HG02678 (cell line): ENCODE data around the gene NCKAP5.

Experiments used
- ATAC-seq: cut with Tn5 transposase; IDR thresholded peaks from one replicate; pipeline ENCODE4 v1.9.1; 2021; ENCODE audit warnings: mild to moderate bottlenecking, moderate library complexity; ENCODE audit not compliant: unreplicated experiment

Gene NCKAP5

GRCh38 chr2:133568172-133568571 lies at the start of gene NCKAP5:
NCKAP5 (minus strand) TSS chr2:133568463; CDS start chr2:133517526, 50,937 bp downstream.
- ATAC-seq = no peak

- ATAC-seq = no peak
These were observed 41.4 kb upstream of the NCKAP5 start for GRCh38 chr2:133609664-133610063.

- ATAC-seq = no peak
These were observed 40.0 kb upstream of the NCKAP5 start for GRCh38 chr2:133608291-133608690.

- ATAC-seq = no peak
These were observed 39.4 kb upstream of the NCKAP5 start for GRCh38 chr2:133607679-133608078.

- ATAC-seq = no peak
These were observed 38.4 kb upstream of the NCKAP5 start for GRCh38 chr2:133606616-133607015.

- ATAC-seq = no peak
These were observed 37.5 kb upstream of the NCKAP5 start for GRCh38 chr2:133605766-133606137.

GRCh38 chr2:133605011-133605765 lies 36.9 kb upstream of the NCKAP5 start:
- no peak for ATAC-seq

- no peak for ATAC-seq
These were observed 34.8 kb upstream of the NCKAP5 start for GRCh38 chr2:133603109-133603508.

- ATAC-seq = no peak
These were observed 34.3 kb upstream of the NCKAP5 start for GRCh38 chr2:133602538-133602937.

- no peak for ATAC-seq
These were observed 32.1 kb upstream of the NCKAP5 start for GRCh38 chr2:133600266-133600928.

GRCh38 chr2:133599811-133600210 lies 31.5 kb upstream of the NCKAP5 start:
- ATAC-seq = no peak

- ATAC-seq = no peak
These were observed 31.0 kb upstream of the NCKAP5 start for GRCh38 chr2:133599211-133599803.

GRCh38 chr2:133598769-133599168 lies 30.5 kb upstream of the NCKAP5 start:
- ATAC-seq = no peak

GRCh38 chr2:133596701-133597393 lies 28.6 kb upstream of the NCKAP5 start:
- no peak for ATAC-seq

GRCh38 chr2:133591164-133591563 lies 22.9 kb upstream of the NCKAP5 start:
- no peak for ATAC-seq

GRCh38 chr2:133589456-133589855 lies 21.2 kb upstream of the NCKAP5 start:
- no peak for ATAC-seq

- ATAC-seq = no peak
These were observed 19.9 kb upstream of the NCKAP5 start for GRCh38 chr2:133588144-133588543.

- ATAC-seq = no peak
These were observed 18.7 kb upstream of the NCKAP5 start for GRCh38 chr2:133586978-133587377.

GRCh38 chr2:133581010-133581760 lies 12.9 kb upstream of the NCKAP5 start:
- no peak for ATAC-seq

GRCh38 chr2:133579274-133579673 lies 11.0 kb upstream of the NCKAP5 start:
- ATAC-seq = no peak

GRCh38 chr2:133576714-133577113 lies 8.5 kb upstream of the NCKAP5 start:
- no peak for ATAC-seq
